Superior temporal gyrus (tissue), 1 donor: Measurements from ENCODE around the gene SLC35B1.
A peak's percentile ranks its signal among the peaks of the same experiment; 100 is the strongest.
"Not testable (repeated sequence)": the region's sequence is repeated elsewhere in the genome, so short reads cannot be mapped to it uniquely, and the experiment has no call there.

Experiments
- DNase-seq: peaks from one replicate; pipeline ENCODE4 v3.0.0-alpha.2; 2016; ENCODE audit errors: extremely low spot score

The SLC35B1 gene

DNA sequence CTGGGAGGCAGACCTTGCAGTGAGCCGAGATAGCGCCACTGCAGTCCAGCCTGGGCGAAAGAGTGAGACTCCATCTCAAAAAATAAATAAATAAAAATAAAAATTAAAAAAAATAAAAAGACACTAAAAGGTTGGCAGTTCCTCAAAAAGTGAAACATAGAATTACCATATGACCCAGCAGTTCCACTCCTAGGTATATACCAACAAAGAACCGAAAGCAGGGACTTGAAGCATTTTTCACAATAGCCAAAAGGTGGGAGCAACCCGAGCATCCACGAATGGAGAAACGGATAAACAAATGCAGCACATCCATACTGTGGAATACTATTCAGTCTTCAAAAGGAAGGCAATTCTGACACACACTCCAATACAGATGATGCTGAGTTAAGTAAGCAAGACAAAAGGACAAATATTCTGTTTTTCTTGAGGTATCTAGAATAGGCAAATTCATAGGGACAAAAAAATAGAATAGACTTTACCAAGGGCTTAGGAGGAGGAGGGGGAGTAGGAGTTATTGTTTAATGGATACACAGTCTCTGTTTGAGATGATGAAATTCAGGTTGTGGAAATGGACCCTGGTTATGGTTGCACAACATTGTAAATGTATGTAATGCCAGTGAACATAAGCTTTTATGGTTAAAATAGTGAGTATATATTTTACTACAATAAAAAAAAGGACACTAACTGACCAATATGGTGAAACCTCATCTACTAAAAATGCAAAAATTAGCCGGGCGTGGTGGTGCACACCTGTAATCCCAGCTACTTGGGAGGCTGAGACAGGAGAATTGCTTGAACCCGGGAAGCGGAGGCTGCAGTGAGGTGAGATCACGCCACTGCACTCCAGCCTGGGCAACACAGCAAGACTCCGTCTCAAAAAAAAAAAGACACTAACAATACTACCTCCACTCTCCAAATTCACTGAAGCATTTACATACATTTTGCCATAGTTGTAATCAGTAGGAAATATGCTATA is 27.0 kb upstream of the SLC35B1 start:
- DNase-seq, result no peak

DNA sequence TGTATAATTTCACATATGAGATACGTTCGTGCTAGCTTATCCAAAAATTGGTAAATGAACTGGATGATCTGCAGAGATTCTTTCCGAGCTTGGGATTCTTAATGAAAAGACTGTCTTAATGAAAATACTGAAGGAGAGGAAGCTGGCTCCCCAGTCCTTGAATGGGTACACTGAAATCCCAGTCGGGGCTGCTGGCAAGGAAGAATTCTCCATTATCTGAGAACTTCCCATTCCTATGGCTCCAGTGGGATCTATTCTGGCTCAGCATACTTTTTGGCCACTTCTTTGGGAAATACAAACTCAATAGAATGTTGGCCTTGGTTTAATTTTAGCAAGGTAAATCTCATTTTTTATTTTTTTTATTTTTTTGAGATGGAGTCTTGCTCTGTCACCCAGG is 23.7 kb upstream of the SLC35B1 start:
- DNase-seq, result no peak

DNA sequence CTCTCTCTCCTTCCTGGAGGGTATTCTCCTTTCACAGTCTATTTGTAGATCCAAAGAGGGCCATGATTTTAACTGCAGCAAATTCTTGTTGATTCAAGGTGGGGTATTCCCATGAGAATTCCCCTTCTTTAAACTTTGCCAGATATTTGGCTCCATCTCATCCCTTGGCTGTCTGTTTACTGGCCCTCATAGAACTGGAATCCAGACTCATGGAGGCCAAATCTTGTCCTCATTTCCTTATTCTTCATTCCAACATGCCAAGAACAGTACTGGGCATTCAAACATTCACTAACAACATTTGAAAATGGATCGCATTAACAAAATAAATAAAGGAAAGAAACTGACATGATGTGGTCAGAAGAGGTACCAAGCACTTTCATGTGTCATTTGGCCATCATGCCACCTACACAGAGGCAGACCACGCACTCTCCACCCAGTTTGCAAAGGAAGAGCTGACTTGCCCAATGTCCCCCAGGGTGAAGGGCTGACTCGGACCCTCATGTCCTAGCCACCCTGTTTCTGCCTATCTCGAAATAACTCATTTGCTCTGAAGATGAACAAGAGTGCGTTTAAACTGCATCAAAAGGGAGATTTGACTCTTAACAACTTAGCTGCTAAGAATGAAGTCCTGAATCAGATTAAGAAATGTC is 23.1 kb upstream of the SLC35B1 start:
- no peak for DNase-seq

DNA sequence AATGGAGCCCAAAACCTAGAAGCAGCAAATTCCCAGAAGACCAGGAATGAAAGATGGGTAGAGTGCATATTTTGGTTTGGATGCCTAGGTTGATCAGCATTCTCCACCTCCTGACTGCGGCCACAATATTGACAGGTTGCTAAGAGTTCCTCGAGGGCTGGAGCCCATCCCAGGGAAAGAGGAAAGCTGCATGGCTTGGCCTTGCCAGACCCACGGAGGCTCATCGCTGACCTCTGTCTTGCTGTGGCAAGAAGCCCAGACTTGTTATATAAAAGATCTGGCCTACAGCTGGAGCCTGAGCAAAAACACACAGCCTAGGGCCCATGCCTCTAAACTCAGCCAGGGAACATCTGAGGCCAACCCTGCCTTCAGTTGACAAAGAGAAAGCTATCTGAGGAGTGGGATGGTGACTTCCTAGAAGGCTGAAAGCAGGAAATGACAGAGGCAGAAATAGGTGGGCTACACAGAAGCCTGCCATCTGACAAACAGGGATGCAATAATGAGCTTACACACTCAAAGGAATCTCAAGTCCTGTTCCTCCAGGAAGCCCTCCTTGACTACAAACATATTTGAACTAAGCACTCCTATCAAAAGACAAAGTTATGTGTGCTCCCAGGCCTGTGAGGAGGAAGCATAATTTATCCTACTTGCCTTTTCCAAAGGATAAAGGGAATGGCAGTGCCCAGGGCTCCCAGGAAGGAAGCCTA is 22.5 kb upstream of the SLC35B1 start:
- peak; percentile 36 for DNase-seq

DNA sequence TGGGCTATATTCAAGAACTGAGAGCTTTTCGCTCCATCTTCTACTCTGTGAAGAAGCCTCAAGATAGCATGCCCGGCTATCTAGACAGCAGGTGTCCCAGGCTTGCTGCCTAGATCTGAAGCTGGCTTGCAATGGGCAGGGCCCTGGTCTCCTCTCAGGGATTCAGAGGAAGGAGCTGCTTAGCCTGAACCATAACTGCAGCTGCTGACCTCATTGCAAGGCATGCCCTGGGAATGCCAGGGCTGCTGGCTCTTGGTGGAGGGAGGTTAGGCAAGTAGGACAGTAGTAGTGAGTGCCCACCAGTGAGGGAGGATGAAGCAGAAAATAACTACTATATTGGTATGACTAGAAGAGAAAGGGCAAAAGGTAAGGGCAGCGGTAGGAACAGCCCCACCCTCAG is 21.3 kb upstream of the SLC35B1 start:
- DNase-seq, result no peak

DNA sequence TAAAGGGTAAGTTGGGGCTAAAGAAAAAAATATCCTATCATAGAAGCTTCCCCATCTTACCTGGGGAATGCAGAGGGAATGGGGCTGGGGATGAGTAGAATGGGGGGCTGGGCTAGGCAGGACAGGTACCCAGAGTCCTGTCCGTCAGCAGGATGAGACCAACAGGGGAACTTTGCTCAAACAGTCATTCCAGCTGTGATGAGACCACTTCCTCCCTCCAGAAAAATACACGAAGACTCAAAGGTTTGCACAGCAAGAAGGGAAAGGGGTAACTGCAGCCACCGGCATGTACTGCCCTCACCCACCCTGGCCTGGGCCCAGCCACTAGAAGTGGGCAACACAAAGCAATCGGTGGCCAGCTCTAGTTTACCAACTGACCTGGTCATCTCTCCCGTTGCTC is 20.7 kb upstream of the SLC35B1 start:
- no peak for DNase-seq

DNA sequence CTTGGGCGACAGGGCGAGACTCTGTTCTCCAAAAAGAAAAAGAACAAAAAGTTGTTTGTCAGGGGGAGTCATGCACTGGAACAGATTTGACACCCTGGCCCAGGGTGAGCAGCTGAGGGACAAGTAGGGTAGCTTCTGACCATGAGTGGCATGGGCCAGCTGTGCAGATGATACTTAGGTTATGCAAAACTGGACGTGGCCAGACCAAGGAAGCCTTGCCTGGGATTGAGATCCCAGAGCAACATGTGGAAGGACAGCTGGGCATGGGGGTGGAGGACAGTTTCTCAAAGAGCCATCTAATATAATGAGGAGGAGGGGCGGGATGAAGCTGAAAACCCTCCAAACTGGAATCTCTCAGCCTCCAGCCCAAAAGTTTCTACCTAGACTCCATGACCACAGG is 19.6 kb upstream of the SLC35B1 start:
- DNase-seq, result no peak

DNA sequence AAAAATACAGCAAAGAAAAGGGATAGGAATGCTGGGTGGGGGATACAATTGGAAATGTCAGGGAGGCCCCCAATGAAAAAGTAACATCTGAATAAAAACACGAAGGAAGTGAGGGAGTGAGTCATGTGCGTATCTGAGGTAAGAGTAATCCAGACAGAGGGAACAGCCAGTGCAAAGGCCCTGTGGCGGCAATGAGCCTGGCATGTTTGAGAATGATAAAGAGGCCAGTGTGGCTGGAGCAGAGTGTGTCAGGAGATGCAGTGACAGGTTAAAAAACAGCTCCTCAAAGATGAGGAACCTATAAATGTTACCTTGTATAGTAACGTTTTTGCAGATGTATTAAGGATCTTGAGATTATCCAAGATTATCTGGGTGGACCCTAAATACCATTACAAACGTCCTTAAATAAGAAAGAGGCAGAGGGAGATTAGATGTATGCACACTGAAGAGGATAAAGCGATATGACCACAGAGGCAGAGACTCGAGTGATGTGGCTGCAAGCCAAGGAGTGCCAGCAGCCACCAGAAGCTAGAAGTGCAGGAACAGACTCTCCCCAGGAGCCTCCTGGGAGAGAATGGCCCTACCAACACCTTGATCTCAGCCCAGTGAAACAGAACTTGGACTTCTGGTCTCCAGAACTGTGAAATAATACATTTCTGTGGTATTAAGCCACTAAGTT is 17.8 kb upstream of the SLC35B1 start:
- no peak for DNase-seq

DNA sequence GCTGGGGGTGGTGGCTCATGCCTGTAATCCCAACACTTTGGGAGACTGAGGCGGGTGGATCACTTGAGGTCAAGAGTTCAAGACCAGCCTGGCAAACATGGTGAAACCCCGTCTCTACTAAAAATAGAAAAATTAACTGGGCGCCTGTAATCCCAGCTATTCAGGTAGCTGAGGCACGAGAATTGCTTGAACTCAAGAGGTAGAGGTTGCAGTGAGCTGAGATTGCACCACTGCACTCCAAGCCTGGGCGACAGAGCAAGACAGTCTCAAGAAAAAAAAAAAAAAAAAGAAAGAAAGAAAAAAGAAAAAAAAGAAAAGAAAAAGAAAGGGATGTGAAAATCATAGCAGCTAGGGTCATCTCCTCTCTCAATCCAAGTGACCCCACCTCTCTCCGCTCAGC is 16.8 kb upstream of the SLC35B1 start:
- not testable (repeated sequence) for DNase-seq

DNA sequence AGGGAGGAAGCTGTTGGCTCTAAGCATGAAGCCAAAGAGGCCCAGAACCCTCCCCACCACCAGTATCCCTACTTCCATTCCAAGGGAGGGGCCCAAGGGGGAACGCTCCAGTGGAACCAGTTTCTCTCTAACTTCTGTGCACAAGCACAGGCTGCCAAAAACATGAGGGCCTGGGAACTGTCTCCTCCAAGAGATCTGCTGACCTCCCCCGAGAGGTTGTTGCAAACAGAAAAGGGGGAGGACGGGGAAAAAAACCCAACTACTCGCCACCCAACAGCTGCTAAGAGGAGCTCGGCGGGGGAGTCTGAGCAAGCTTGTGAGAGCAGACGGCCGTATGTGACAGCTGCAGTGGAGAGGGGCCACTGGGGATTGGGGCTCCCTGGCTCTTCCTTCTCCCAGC is 15.7 kb upstream of the SLC35B1 start:
- DNase-seq, result no peak

DNA sequence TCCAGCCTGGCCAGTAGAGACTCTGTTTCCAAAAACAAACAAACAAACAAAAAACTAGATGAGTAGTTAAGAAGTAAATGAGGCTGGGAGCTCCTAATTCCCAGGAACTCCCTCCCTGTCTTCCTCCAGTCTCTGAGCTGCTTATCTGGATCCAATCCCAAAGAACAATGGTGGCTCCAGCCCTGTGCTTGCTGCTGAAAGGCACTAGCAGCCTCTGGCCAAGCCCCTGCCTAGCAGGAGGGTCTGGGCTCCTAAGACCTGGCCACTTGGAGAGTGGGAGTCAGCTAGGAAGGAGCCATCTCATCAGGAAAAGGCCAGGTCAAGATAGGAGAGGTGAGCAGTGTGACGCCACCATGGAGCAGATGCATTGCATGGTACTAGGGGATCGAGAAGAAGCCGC is 14.3 kb upstream of the SLC35B1 start:
- DNase-seq, result no peak

DNA sequence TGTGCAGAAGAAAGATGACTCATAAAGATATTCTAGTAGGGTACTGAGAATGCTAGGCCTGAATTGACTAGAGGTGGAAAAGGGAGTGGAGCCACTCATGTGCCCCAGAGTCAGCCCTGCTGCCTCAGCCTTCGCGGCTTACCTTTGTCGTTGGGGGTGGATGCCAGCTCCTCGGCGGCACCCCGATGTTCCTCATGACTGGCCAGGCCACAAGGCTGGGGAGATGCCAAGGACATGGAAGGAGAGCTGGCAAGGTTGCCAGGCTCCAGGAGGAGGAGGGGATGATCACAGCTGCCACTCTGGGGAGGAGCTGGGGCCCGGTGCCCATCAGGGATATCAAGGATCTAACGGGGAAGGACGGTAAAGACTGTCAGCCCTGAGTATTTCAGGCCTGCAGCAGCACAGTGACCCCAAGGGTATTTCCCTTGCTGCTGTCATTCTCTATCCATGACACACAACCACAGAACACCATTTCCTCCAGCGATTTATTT is 9.7 kb upstream of the SLC35B1 start:
- no peak for DNase-seq

DNA sequence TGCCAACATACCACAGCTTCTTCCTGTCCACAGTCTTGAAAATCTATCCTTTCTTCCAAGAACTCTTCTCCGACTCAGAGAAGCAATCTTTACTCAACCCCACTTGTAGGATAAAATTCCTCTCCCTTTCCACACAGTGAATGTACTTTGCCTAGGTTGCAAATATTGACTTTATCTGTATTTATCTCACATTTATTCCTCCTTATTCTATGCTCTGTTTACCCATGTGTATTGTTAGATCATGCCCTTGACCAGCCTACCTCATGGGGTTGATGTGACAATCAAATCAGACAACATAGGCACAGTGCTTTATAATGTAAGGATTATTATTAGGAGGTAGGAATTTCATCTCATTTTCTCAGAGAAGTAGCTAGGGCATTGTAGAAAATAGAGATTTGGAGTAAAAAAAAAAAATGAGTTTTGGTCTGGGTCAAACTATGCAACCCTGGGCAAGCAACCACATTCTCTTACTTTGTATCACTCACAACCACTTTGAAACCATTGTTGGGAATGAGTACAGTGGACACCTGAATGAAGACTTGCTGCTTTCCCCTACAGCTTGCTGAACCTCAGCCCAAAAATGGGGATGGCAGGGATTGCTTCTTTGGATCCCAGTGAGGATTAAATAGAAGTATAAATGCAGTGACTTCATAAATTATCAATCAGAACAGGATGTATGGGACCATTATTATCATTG is 9.1 kb upstream of the SLC35B1 start:
- no peak for DNase-seq

DNA sequence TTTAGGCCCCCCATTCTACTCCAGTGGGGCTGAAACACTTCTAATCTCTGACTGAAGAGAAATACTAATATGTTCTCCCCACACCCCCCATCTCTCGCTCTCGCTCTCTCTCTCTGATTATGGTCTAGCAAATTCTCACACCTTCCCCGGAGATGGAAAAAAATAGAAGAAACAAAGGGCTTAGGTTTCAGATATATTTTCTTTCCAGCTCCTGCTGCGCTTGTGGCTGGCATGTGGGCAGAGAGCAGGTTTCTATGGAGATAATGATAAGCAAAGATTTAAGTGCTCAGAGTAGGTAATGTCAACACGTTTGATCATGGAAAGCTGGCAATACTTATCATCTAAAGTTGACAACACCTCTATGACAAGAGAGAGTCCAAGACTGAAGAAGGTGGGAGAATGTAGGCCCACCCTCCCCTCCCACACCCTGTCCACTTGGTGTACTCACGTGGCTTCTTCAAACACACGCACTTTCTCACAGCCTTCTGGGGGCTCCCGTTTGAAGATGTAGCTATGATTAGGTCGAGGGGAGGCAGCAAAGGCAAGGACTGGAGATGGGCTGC is 8.0 kb upstream of the SLC35B1 start:
- DNase-seq, result no peak

DNA sequence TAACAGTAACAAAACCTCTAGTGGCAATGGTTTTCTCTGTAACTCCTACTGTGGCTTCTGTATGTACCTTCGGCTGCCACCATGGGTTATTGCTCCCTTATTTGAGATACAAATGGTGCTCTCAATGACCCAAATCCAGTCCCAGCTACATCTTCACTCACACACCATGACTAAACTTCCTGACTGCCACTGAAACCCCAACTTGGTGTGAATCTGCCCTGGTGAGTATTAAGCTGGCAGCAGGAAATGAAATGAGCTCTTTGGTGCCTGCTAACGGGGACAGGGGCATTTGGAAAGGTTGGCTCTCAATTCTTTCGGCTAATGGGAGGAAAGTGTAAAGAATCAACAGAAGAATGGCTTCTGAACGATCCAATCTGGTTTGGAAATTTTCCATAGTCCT is 7.5 kb upstream of the SLC35B1 start:
- DNase-seq, result no peak

DNA sequence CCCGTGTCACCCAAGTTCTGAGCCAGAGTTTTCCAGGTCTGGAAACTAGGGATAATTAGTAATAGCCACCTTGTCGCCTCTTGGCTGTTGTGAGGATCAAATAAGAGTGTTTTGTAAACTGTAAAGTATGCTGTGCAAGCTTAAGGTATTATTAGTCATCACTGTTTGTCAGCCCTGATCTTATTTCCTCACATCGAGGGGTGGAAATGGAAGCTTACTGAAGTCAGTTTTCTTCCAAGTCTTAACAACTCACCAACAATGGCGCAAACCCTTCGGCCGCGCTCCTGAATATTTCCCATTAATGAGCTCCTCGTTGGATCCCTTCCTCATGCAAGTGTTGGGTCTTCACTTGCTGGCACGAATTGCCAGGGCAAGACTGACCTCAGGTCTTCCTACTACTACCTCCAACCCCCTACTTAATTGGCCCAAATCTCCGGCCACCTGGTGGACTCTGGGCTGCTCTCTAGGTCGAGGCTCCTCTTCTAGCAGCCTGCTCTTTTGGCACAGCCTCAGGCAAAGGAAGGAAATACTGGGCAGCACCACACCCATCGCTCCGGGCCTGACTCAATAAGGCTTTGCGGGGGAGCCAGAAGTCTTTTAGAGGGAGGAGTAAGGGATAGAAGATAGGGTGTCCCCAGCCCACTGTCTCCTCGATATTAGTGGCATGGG is 885 bp upstream of the SLC35B1 start:
- no peak for DNase-seq

DNA sequence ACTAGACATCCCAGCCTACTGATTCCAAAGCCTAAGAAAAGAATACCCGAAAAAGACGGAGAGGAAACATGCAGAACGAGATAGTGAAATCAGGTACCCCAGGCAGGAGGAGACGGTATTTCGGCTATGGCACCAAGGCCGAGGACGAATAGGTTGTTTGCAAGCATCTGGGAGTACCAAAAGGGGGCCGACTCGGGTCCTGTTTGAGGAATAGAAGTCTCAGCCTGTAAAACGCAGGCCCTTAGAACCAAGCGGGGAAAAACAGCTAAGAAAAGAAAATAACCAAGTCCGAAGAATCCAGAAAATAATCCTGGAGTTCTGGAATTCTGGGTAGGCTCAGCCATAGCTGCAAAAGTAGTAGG is 537 bp downstream of the SLC35B1 start:
- DNase-seq, result no peak

DNA sequence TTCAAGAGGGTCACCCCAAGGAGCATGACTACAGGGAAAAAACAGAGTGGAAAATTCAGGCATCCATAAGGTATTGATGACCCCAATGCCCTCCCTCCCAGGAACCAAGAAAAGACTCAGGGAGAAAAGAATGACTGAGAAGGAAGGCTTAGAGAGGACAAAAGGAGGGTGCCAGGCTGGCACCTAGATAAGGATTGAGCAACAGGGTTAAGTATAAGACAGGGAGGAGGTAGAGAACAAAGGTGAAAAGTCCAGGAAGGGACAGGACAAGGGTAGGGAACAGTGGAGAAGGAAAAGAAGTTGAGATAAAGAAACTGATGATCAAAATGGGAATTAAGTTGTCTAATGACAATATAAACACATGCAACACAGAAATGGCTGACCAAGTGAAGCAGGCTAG is 2.5 kb downstream of the SLC35B1 start:
- no peak for DNase-seq

DNA sequence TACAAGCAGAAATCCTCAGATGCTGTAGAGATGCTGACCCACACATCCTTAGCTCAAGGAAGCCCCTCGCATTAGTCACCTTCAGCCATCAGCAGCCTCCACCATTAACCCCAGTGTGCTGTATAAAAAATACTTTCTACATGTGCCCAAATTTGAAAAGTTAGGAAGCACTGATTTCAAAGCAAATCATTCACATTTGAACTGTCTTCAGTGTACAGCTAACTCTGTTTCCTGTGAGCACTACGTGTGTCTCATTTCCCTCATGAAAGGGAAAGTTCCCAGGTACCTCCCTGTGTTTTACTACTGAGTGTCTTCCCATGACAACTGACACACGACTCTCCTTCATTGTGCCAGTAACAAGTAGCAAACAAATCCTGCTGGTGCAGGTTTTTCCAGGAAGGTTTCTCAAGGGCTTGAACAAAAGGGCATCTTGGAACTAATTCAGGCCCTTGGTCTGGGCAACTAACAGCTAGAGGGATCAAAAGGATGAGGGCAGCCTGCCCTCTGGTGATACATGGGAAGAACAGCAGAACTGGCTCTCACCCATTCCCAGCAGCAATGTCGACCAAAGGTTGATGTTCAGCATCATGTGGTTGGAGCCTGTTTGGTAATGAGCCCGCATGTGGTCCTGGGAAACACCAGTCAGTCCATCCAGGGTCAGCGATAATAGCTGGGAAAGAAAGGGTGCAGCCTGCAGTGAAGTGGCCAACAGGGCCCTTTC is 4.0 kb downstream of the SLC35B1 start:
- no peak for DNase-seq

DNA sequence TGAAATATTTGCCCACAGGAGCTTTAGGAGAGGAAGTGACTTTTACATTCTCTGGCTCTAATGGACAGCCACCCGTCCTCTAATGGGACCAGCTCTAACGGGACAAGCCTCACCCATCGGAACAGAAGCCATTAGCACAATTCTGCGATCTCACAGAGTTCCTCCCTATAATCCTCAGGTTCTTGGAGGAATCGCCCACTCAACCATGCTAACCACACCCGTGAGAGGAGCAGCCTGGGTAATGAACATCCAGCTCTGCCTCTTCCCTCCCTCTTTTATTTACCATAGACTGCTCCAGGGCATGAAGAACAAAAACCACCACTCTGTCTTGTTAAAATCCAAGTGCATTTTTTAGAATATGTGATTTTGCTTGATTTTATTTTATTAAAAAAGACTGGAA is 6.8 kb downstream of the SLC35B1 start:
- DNase-seq, result no peak
